Stimulated activated naive CD8-positive, alpha-beta T cell treated with anti-CD3 and anti-CD28 coated beads, Interleukin-15, Interleukin-2, amounts not matched to agents 100 U/mL and 50 U/mL, for 24 hours (primary cell): ENCODE data around the gene MAPK10.
A peak's percentile ranks its signal among the peaks of the same experiment; 100 is the strongest.
"Not testable (repeated sequence)": the region's sequence is repeated elsewhere in the genome, so short reads cannot be mapped to it uniquely, and the experiment has no call there.

ENCODE experiments used
- ATAC-seq: fragments of 150-1000 bp; cut with Tn5 transposase; one replicate; pipeline ENCODE4 v1.10.0; 2021
- DNase-seq: peaks from one replicate; pipeline ENCODE4 v3.0.0; 2021

MAPK10 gene

GRCh38 chr4:86033171-86033570 lies 326.7 kb downstream of the MAPK10 start:
- DNase-seq (no peak), ATAC-seq (no peak)

GRCh38 chr4:86032476-86033022 lies 327.3 kb downstream of the MAPK10 start:
- ATAC-seq (no peak), DNase-seq (no peak)

- no peak for DNase-seq
- no peak for ATAC-seq
These were observed 327.9 kb downstream of the MAPK10 start for GRCh38 chr4:86031927-86032326.

GRCh38 chr4:86026720-86027119 lies 333.1 kb downstream of the MAPK10 start:
- no peak for DNase-seq
- ATAC-seq, result no peak

- ATAC-seq, DNase-seq: not testable (repeated sequence)
These were observed 338.2 kb downstream of the MAPK10 start for GRCh38 chr4:86021671-86022070.

- DNase-seq (no peak), ATAC-seq (no peak)
These were observed 339.9 kb downstream of the MAPK10 start for GRCh38 chr4:86019906-86020305.

GRCh38 chr4:86019362-86019761 lies 340.5 kb downstream of the MAPK10 start:
- DNase-seq, result no peak
- ATAC-seq, result no peak

- ATAC-seq (no peak), DNase-seq (no peak)
These were observed 344.2 kb downstream of the MAPK10 start for GRCh38 chr4:86015412-86016350.

- no peak for DNase-seq
- no peak for ATAC-seq
These were observed 345.3 kb downstream of the MAPK10 start for GRCh38 chr4:86014599-86014998.

- DNase-seq, result no peak
- no peak for ATAC-seq
These were observed 346.2 kb downstream of the MAPK10 start for GRCh38 chr4:86013621-86014020.

- ATAC-seq (no peak), DNase-seq (no peak)
These were observed 348.7 kb downstream of the MAPK10 start for GRCh38 chr4:86011117-86011516.

GRCh38 chr4:86007042-86007441 lies 352.8 kb downstream of the MAPK10 start:
- ATAC-seq (no peak), DNase-seq (no peak)

- no peak for ATAC-seq
- DNase-seq, result no peak
These were observed 353.8 kb downstream of the MAPK10 start for GRCh38 chr4:86006057-86006456.

- no peak for DNase-seq
- no peak for ATAC-seq
These were observed 355.8 kb downstream of the MAPK10 start for GRCh38 chr4:86004030-86004429.

GRCh38 chr4:86001591-86001990 lies 358.3 kb downstream of the MAPK10 start:
- ATAC-seq (no peak), DNase-seq (no peak)

GRCh38 chr4:85995361-85995760 lies 364.5 kb downstream of the MAPK10 start:
- DNase-seq, result no peak
- ATAC-seq, result peak; percentile 66

GRCh38 chr4:85994576-85994975 lies 365.3 kb downstream of the MAPK10 start:
- DNase-seq, result no peak
- ATAC-seq, result no peak

- DNase-seq (no peak), ATAC-seq (no peak)
These were observed 366.2 kb downstream of the MAPK10 start for GRCh38 chr4:85993641-85994040.

- ATAC-seq (no peak), DNase-seq (no peak)
These were observed 373.6 kb downstream of the MAPK10 start for GRCh38 chr4:85986266-85986665.

- DNase-seq (no peak), ATAC-seq (no peak)
These were observed 380.6 kb downstream of the MAPK10 start for GRCh38 chr4:85979276-85979675.

GRCh38 chr4:85970535-85970934 lies 389.3 kb downstream of the MAPK10 start:
- ATAC-seq (no peak), DNase-seq (no peak)

GRCh38 chr4:85968945-85969819 lies 390.7 kb downstream of the MAPK10 start:
- DNase-seq (no peak), ATAC-seq (no peak)

GRCh38 chr4:85967872-85968271 lies 392.0 kb downstream of the MAPK10 start:
- DNase-seq (no peak), ATAC-seq (no peak)
